GM19328 (cell line): ENCODE results near the gene USP31.

Experiments
- ATAC-seq: cut with Tn5 transposase; IDR thresholded peaks from one replicate; pipeline ENCODE4 v1.9.1; 2021; ENCODE audit warnings: mild to moderate bottlenecking, moderate library complexity; ENCODE audit not compliant: unreplicated experiment

The USP31 gene

DNA sequence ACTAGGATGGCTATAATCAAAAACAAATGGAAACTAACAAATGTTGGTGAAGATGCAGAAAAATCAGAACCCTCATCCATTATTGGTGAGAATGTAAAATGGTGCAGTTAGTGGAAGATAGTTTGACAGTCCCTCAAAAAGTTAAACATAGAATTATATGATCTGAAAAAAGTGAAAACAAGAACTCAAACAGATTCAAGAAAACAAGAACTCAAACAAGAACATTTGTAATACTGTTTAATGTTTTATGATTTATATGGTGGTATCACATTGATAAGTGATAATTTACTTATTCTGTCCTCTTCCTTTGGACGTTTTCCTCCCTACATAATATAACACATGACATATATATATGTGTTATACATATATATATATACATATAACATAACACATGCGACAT lies 12.0 kb downstream of the USP31 start:
- no peak for ATAC-seq

DNA sequence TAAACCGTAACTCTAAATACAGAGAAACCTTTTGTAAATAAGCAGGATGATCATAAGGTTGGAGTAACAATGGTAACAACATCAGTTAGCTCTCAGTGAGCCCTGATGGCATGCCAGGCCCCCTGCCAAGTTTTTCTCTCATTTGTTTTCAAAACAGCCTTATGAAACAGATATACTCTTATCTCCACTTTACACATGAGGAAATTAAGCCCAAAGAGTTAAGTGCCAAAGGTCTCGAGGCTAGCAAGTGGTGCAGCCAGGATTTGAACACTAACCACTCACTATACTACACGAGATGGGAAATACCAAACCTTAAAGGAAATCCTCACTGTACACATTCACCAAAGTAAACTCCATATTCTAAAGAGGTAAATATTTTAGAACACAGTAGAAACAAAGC lies 15.0 kb downstream of the USP31 start:
- no peak for ATAC-seq

DNA sequence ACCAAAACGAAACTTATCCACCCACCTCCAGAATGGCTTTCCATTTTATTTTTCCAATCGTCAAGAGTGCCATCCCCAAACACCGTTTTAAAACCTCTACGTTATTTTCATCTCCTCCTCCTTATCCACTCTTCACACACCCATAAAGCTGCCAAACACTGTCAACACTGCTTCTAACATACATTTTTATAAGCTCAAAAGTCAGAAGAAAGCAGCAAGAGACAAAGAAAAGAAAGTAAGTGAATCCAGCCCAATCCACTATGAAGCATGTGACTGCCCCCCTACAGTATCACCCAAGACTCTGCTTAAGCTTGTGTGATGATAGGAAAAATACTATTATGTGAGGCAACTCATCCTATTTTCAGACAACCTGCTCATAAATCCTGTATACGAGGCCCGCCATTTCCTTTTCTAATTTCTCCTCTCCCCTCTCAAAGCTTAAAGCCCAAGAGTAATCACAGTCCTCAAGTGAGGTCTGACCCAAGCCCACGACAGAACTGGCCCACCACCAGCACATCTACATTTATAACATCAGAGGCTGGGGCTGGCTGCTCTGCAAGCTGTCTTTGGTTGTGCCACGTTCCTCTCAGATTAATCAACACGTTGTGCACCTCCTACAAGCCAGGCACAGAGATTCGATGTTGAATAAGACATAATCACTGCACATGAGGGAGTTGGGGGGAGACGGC lies 16.3 kb downstream of the USP31 start:
- no peak for ATAC-seq

DNA sequence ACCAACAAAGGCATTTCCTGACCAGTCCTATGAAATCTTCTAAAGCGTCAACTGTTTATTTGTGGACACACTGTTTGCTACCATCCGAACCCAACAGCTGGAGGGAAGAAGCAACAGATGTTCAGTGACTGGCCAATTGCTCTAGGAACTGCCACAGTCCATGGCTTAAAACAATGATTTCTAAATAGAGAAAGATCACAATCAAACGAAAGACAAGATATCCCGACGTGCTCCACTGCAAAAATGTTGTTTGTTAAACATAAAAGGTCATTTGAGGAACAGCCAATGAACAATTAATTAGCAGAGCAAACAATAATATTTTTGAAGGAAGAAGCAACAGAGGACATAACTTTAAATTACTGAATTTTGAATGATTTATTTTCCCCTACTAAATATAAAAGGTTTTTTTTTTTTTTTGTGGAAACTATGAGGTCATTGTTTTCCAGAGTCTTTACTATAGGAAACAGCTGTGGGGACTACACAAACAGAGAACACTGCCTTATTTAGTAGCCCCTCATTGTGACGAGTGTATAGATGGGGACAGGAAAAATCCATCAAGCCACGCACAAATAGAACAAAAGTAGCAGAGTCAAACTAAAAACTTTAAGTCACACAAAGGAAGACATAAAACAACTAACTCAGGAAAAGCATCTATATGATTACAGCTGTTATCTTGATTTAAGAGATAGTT lies 17.2 kb downstream of the USP31 start:
- ATAC-seq = no peak

DNA sequence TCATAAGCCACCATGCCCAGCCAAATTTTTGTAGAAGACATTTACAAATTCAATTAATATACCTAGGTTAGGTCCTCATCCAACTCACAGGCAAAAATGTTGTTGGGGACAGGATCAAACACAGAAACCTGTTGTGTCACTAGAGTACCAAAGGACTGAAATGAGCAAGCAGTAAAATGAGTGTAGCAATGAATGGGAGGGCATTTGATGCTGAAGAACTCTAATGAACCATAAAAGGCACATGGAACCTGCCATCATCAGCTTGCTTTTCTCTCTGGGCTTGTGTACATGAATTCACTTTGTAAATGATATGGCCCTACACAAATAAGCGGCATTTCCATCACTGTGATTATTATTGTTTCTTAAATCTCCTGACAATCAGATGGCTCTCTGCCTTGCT lies 17.8 kb downstream of the USP31 start:
- no peak for ATAC-seq

DNA sequence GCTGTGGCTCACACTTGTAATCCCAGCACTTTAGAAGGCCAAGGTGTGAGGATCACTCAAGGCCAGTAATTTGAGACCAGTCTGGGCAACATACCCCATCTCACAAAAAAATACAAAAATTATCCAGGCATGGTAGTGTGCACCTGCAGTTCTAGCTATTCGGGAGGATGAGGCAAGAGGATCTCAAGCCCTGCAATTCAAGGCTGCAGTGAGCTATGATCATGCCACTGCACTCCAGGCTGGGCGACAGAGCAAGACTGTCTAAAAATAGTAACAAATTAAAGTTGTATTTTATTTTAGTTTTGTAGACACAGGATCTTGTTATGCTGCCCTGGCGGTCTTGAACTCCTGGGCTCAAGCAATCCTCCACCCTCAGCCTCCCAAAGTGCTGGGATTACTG lies 18.2 kb downstream of the USP31 start:
- ATAC-seq = no peak

DNA sequence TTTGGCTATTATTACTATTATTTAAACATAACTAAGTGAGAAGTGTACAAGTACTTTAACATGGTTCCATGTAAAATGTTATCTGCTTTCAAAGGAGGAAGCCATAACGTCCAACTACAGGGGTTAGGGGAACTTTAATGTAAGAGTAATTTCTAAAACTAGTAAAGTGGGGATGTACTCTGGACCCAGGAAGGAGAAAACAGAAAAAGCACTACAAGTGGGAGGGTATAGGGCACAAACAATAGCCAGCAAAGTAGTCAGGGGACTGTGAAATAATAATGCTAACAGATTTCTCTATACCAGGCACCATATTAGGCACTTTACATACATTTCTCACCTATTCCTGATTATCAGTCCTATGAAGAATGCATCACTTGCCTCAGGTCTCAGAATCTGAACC lies 19.6 kb downstream of the USP31 start:
- no peak for ATAC-seq

DNA sequence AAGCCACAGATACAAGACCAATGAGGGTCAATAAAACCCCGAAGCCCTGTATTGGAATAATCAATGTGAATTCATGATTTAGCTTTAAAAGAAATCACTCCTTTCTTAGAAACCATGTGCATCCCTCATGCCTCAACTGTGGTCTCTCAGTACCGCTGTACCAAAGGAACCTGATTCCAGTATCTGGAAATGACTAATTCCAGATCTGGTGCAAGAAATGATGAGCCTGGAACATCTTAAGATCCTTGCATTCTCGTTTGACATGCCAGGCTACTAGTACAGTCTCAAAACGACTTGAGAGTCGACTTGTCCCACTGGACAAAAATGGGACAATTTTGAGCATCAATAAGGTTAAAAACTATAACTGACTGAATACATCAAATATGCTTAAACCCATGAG lies 21.2 kb downstream of the USP31 start:
- no peak for ATAC-seq

DNA sequence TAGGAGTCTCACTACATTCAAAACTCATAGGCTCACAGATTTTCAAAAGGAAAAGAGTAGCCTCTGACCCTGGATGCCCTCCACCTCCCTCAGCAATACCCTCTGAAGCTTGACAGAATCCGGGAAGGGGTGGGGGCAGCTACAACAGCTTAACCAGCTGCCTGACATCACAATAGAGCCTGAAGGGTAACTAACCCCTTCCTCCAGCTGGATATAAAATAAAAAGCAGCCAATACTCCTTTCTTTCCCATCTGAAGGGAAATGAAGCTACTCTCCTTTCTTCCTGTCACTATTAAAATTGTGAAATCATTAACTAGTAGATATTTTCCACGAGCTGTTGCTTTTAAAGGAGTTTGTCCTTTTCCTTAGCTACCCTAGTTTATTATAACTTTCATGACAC lies 24.0 kb downstream of the USP31 start:
- no peak for ATAC-seq

DNA sequence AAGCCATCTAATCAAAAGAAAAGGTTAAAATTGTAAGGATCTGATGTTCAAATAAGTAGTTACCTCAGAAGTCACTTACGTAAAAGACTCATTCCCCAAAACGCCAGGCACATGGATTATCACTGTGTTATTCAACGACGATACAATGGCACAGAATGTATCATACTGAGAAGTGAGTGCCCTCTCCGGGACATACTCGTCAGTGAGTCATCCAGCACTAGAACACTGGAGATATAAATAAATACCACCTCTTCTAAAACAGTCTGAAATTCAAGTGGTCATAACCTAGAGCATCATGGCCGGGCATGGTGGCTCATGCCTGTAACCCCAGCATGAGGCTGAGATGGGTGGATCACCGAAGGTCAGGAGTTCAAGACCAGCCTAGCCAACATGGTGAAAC lies 24.9 kb downstream of the USP31 start:
- ATAC-seq = no peak

DNA sequence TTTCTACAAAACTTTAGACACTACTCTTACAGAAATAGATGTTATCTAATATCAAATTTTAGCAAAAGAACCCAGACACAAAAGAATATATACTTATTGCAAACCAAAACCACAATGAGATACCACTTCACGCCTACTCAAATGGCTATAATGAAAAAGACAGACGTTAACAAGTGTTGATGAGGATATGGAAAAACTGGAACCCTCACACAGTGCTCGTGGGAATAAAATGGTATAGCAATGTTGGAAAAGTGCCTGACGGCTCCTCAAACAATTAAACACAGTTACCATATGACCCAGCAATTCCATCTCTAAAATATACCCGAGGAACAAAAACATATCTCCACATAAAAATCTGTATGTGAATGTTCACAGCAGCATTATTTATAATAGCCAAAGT lies 27.1 kb downstream of the USP31 start:
- no peak for ATAC-seq

DNA sequence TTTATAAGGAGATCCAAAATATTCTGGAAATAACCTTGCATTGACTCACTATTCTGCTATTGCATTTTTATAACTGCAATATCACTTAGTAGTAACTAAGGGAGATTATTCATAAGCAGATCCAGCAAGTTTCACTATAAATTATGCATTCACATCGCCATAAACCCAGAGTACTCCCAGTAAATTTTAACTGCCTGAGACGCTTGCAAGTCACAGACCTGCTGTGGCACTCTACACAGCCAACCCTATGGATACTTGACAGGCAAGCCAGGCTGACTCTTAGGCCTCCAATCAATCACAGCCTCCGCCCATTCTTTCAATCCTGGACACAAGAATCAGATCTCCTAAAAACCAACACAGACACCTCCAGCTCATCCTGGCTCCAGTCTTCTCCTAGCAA lies 28.2 kb downstream of the USP31 start:
- no peak for ATAC-seq

DNA sequence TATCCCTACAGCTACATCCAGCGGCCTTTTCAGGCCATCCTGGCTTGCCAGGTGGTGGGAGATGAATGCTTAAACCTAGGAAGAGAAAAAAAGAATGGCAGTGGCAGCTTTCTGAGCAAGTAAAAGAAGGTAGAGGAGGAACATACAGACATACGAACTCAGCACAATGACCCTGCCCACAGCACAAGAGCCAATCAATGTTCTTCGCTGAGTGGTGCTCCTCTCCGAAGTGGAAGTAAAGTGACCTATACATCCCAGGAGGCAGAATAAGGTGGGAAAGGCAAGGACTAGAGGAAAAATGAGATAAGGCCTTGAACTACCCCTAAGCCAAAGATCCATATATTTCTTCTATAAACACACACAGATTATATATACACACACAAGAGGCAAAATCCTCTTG lies 28.7 kb downstream of the USP31 start:
- no peak for ATAC-seq

DNA sequence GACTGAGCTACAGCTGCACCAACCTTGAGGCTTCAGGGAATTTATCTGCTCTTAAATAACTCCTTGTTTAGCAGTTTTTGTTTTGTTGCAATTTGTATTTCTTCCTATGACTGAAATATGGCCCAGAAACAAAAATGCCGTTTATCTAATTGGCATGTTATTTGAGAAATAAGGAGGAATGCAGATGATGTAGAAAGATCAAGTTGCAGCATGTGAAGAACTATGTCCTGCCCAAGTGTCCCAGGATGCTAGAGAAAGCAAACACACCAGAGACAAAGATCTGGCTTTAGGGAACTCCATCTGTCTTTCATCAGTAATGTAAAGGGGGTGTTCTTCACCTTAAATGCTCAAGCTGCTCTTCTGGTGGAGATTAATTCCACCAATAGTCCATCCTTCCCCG lies 29.7 kb downstream of the USP31 start:
- ATAC-seq = no peak

DNA sequence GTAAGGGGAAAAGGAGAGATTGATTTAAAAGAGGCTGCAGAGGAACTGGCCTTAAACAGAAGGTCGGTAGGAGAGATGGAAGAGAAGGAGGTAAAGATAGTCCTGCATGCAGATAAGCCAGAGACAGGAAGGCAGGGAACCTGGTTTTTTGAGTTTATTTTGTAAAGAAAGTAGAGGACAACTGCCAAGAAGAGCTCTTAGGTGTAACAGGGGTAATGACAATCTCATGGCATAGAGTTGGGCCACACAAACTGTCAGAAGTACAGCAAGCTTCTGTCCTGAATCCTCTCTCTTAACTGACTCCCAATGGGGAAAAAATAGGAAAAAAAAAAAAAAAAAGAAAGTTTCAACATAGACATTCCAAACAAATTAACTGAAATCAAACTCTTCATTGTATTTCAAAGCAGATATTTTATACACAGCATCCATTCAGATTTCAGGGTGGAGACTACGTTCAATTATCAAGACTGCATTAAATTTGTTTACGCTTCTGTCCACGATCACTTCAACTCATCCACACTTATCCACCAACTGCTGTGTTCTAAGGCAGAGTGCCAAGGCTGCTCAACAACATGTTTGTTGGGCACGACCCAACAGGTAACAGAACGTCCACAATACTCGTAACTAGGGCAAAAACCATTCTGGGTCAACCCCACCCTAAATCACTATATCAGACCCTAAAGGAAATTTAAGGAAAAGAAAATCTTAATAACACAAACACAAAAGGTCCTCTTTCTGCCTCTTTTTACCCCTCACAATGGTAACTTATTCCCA lies 34.9 kb downstream of the USP31 start:
- no peak for ATAC-seq

DNA sequence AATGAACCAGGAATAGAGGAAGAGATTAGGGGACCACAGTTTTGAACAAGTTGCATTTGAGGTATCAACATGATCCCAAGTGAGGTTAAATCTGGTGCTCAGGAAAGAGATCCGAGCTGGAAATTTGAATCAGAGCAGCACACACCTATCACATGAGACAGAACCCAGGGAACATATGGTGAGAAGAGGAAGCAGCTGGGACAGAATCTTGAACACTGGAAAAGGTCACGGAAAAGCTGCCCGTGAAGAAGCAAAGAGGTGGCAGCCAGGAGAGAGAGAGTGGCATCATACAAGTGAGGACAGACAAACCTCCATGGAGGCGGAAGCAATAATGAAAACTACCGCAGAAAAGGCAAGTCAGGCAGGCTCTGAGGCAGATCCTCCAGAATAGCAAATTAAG lies 36.1 kb downstream of the USP31 start:
- ATAC-seq = no peak

DNA sequence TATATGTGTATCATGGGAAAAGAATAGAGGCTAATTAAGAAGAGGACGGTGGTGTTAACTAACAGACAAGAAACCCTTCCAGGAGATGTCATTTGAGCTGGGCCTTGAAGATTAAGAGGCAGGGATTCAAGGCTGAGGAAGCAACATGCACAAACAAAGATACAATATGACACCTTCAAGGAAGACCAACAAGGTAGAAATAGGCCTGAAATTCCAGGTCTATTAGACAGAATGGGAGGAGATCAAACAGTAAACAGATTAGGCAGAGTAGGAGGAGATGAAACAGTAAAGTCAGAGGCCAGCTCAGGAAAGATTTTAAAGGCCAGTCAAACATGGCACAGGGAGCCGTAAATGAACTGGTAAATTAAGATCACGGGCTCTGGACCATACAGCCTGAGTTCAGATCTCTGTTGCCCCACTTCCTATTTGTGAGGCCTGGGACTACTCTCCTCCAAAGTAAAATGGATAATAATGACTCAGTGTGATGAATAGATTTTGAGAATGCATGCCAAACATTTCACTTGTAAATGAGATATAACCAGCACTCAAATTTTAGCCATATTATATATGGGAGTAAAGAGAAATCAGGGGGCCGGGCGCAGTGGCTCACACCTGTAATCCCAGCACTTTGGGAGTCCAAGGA lies 38.9 kb downstream of the USP31 start:
- no peak for ATAC-seq

DNA sequence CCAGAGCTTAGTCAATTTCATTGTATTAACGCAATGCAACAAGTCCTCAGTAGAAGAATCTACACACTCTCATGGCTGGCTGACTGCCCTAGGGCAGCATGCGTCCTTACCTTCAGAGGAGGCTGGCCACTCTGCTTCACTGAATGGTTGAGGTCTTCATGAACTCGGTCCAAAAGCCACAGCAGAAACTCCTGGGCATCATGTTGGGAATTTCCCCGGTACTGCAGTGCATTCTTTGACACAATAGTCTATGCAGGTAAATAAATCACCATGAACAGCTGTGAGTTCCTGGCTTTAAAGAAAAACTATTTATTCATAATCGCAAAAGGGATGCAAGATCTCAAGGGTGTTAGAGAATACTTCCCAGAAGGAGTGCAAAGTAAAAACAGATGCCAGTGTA lies 41.3 kb downstream of the USP31 start:
- no peak for ATAC-seq

DNA sequence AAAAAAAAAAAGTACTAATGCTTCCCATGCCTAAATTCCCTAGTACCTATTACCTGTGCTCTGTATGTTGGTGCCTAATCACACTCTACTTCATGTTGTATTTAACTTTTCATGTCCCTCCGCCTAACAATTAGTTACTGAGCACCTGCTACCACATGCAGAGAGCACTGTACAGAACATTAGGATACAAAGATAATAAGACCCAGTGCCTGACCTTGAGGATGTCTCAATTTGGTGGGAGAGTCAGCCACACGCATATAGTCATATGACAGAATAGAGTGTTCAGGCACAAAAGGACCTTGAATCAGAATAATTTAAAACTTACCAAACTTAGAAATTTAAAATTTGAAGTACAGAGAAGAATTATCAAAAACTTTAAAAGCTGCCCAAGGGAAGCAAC lies 42.1 kb downstream of the USP31 start:
- no peak for ATAC-seq

DNA sequence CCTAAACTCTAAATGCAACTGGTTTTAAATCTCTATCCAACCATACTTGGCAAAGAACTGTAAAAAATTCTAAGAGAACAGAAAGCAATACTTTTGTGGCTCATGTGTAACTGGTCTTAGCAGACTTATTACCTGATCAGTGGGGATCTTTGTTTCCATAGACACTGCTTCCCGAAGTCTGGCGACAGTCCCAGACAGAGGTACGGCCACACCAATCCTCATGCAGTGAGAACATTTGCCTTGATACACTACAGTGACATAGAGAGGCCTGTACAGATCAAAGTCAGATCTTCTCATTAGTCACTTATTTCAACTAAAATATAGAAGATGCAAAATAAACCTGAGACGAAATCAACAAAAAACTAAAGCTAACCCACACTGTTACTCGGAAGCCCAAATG lies 43.9 kb downstream of the USP31 start:
- no peak for ATAC-seq

DNA sequence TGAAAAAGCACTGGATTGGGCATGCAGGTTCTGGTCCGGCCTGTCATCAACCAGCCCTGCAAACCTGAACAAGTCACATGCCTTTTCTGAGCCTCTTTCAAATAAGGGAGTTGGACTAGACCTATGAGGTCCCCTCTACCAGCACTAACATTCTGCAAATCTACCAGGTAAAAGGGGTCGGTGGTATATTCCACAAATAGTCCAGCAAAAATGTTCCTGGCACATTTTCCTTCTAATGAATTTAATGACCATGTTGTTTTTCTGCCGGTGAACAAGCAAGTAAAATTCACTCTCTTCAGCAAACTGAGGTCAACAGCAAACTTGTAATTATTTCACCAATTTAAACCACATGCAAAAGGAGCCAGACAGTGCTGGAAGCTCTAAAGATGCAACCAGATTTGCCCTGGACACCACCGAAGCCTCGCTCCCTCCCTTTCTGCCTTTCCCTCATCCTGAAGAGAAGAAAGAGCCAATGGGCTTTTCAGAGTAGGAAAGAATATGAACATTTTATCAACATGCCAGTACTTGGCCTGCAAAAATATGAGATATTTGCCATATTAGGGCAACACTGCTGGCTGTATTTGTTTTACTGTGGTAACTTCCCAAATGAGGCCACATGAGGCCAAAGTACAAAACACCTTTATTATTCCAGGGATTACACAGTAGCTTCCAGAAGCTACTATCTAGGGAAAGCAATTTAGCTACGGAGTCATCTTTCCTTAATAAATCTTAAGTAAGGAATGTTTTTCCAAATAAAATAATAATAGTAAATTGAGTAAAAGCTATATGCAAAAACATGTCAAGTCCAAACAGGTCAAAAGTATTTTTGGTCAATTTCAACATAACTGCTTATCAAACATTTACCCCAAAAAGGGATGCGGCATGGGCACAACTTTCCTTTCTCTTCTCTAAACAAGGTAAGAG lies 45.0 kb downstream of the USP31 start:
- ATAC-seq = no peak
